Stimulated activated naive CD8-positive, alpha-beta T cell treated with anti-CD3 and anti-CD28 coated beads, Interleukin-15, Interleukin-2, amounts not matched to agents 100 U/mL and 50 U/mL, for 24 hours (primary cell): Measurements from ENCODE around the gene PTPRJ.
"Not testable (repeated sequence)": the region's sequence is repeated elsewhere in the genome, so short reads cannot be mapped to it uniquely, and the experiment has no call there.

Experiments used
- ATAC-seq: fragments of 150-1000 bp; cut with Tn5 transposase; one replicate; pipeline ENCODE4 v1.10.0; 2021
- DNase-seq: peaks from one replicate; pipeline ENCODE4 v3.0.0; 2021

The PTPRJ gene

DNA sequence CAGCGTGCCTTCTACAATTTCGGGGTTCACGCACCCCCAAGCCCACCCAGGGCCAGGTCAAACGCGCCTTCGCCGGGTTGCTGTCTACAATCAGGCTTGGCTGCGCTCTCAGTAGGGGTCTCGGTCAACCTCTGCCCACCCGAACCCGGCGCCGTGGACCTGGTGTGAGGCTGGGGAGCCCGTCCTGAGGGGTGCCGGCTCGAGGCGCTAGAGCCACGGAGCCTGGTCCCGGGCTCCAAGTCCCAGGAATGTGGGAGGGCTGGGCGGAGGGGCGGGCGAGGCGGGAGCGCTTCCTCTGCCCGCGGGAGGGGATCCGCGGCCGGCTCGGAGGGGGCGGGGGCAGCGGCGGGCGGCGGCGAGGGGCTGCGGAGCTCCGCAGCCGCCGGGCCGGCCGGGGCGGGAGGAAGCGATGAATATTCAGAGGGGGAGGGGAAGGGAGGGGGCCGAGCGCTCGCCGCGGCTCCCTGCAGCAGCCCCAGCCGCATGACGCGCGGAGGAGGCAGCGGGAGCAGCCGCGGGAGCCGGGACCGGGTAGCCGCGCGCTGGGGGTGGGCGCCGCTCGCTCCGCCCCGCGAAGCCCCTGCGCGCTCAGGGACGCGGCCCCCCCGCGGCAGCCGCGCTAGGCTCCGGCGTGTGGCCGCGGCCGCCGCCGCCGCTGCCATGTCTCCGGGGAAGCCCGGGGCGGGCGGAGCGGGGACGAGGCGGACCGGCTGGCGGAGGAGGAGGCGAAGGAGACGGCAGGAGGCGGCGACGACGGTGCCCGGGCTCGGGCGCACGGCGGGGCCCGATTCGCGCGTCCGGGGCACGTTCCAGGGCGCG lies at the start of gene PTPRJ:
Gene PTPRJ (plus strand): TSS at position 472 of the 819 bp plus-strand sequence. CDS start 354 bp downstream, outside the sequence.
- ATAC-seq (peak; percentile 65), DNase-seq (peak; percentile 65)

DNA sequence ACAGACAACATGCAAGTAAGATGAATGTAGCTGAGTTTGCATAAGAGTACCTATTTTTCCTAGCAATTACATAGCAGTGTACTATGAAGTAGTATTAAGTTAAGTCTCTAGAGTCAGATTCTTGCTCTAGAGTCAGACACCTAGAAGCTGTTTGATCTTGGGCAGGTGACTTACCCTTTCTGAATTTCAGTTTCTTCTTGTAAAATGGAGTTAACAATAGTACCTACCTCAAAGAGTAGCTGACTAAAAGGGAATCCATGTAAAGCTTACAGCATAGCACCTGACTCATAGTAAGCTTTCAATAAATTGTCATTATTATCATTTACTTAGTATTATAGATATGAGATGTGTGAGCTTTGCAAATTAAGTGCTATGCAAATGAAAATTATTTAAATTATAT lies 47.8 kb upstream of the PTPRJ start:
- peak; percentile 45 for ATAC-seq
- DNase-seq = no peak

GRCh38 chr11:47933797-47934196 lies 46.6 kb upstream of the PTPRJ start:
- DNase-seq, ATAC-seq: not testable (repeated sequence)

DNA sequence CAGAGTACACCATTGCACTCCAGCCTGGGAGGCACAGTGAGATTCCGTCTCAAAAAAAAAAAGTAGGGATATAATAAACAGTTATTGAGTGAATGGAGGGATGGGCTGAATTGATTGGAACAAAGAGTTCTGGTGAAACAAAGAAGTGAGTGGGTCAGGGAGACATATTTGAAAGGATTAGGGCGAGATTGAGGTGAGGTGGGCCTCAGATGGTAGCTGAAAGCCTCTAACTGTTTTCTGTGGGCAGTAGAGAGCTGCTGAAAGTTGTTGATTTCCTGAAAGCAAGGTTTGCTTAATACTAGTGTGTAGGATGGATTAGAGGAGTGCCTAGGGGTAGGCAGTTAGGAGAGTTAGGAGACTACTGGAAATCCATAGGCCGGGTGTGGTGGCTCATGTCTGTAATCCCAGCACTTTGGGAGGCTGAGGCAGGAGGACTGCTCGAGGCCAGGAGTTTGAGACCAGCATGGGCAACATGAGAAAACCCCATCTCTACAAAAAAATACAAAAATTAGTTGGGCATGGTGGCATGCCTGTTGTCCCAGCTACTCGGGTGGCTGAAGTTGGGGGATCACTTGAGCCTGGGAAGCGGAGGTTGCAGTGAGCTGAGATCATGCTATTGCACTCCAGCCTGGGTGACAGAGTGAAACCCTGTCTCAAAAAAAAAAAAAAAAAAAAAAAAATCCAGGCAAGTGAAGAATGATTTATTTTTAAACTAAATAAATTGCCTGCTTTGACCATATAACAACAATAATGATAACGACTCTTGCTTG lies 41.4 kb upstream of the PTPRJ start:
- DNase-seq (no peak), ATAC-seq (no peak)

DNA sequence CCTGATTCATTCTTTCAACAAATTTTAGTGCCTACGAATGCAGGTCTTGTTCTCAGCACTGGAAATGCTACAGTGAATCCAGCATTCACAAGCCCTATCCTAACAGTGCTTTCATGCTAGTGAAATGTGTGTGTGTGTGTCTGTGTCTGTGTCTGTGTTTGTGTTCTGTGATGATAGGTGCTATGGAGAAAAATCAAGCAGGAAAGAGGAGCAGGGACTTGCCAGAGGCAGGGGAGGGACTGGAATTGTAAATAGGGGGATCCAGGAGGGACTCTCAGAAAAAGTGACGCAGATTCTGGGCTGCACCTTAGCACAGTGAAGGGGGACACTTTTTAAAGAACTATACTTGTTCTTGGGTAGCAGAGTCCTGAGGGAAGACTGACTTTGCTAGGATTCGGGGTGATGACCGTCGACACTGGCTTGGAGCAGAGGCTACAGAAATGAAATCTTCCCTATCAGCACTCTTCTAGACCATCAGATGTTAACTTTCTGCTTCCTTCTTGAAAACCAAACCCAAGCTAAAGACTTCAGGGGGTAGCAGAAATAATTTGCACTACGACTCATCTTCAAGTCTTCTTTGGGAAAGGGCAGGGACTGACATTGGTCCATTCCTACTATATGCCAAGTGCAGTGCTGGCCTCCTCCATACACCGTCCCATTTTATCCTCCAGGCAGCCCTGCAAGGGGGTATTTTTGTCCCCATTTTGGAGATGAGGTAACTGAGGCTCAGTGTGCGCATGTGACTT lies 39.3 kb upstream of the PTPRJ start:
- no peak for ATAC-seq
- no peak for DNase-seq

- ATAC-seq = no peak
- DNase-seq = no peak
Observed at GRCh38 chr11:47941907-47942558, 38.3 kb upstream of the PTPRJ start.

DNA sequence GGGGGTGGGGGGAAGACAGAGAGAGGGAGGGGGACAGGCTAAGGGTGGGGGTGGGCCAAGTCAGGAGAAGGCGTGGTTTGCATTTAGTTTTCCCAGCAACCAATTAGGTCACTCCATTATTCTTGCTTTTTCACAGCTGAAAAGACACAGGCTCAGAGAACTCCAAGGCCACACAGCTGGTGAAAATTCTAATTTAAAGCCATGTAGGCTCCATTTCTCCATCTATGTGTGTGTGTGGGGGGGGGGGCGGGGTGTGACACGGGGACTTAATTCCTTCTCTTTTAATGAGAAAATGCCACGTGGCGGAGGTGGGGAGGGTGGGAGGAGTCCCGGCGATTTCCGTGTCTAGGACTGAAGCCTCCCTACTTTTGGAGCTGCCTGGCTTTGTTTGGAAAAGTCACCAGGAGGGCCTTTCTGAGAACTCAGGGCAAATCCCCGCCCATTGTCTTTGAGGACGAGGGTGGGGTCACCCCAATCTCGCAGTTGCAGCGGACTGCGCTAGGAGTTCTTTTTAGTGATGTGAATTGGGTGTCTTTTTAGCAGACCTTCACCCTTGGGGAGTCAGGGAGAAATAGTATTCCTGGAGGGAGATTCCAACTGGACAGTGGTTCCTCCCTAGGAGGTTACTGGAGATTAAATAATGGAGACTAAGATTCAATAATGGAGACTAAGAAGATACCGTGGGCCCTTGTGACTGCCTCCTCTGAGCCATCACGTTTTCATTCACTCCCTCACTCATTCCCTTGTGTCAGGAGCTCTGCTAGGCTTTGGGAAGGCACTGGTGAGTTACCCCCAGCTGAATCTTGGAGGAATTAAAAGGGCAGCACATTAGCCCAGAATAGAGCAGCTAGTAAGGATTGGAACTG lies 36.4 kb upstream of the PTPRJ start:
- no peak for DNase-seq
- ATAC-seq = no peak

GRCh38 chr11:47944632-47945031 lies 35.7 kb upstream of the PTPRJ start:
- no peak for DNase-seq
- ATAC-seq = no peak

GRCh38 chr11:47946682-47947559 lies 33.4 kb upstream of the PTPRJ start:
- DNase-seq (peak; percentile 59), ATAC-seq (peak; percentile 71)

GRCh38 chr11:47948137-47948536 lies 32.2 kb upstream of the PTPRJ start:
- ATAC-seq (no peak), DNase-seq (no peak)

DNA sequence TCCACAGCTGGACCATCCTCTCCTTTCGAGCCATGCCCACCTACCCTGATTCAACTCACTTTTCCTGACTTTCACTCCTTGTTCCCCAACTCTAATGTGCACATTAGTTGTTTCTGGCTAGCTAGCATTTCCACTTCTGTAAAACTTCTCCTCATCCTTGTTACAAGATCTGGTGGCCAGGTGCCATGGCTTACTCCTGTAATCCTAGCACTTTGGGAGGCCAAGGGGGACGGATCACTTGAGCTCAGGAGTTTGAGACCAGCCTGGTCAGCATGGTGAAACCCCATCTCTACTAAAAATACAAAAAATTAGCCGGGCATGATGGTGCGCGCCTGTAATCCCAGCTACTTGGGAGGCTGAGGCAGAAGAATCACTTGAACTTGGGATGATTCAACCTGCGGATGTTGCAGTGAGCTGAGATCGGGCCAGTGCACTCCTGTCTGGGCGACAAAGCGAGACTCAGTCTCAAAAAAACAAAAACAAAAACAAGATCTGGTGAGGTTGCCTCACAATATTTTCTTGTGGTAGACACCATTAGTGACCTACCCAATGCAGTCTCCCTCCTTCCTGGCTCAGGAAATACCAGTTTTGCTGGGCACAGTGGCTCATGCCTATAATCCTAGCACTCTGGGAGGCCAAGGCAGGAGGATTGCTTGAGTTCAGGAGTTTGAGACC lies 31.2 kb upstream of the PTPRJ start:
- not testable (repeated sequence) for DNase-seq, ATAC-seq

DNA sequence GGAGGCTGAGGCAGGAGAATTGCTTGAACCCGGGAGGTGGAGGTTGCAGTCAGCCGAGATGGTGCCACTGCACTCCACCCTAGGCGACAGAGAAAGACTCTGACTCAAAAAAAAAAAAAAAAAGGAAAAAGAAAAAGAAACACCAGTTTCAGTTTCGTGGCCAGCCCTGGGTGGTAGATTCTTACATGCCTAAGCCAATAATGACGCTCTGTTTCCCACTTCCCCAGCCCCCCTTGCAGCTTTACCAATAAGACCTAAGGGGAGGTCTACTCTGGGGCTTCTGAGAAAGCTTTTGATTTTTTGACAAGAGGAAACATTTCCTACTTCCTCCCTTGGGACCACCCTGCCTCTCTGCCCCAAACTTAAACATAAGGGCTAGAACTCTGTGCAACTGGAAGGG lies 30.0 kb upstream of the PTPRJ start:
- peak; percentile 65 for DNase-seq
- ATAC-seq = peak; percentile 88

DNA sequence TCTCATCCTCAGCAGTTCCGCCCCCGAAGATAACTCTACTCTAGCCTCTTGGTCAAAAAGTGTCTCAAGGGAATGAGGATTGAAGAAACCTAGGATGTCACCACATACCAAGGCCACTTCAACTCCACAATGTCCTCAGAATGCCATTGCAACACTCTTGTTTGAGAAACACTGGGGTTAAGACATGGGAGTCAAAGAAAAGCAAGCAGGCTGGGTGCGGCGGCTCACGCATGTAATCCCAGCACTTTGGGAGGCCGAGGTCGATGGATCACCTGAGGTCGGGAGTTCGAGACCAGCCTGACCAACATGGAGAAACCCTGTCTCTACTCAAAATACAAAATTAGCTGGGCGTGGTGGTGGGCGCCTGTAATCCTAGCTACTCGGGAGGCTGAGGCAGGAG lies 28.9 kb upstream of the PTPRJ start:
- DNase-seq, ATAC-seq: not testable (repeated sequence)

DNA sequence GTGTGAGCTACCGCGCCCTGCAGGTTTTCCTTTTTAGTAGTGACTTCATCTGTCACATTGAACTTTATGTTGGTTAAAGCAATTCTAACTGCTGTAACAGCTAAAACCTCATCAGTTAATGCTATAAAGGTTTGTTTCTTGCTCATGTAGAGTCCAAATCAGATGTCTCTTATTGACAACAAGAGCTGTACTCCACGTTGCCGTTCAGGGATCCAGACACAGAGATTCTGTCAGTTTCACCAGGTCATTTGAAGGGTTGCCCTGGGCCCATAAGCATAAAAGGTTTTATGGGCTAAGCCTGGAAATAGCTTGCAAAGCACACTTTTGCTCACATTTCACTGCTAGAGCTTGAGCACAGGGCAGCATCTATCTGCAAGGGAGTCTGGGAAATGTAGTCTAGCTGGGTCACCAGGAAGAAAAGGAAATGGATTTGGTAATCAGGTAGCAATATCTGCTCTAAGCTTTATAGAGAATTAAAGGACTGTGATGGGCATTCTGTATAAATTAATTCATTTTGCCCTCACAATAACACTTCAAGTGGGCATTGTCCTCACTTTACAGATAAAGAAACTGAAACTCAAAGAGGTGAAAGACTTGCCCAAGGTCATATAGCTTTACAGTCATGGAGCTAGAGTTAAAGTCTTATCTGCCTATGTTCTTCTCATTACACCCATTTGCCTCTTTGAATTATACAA lies 25.2 kb upstream of the PTPRJ start:
- DNase-seq = no peak
- ATAC-seq = no peak

DNA sequence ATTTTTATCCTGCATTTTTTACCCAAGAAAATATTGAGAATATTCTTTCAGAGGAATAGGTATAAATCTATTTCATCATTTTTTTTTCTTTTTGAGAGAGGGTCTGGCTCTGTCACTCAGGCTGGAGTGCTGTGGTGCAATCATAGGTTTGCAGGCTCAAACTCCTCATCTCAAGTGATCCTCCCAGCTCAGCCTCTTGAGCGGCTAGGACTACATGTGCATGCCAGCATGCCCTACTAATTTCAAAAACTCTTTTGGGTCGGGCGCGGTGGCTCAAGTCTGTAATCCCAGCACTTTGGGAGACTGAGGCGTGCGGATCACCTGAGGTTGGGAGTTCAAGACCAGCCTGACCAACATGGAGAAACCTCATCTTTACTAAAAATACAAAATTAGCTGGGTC lies 20.3 kb upstream of the PTPRJ start:
- no peak for ATAC-seq

GRCh38 chr11:47961383-47961782 lies 19.0 kb upstream of the PTPRJ start:
- no peak for ATAC-seq
- no peak for DNase-seq

More for the DNA sequence above, 20.3 kb upstream of the PTPRJ start:
- no peak for DNase-seq

DNA sequence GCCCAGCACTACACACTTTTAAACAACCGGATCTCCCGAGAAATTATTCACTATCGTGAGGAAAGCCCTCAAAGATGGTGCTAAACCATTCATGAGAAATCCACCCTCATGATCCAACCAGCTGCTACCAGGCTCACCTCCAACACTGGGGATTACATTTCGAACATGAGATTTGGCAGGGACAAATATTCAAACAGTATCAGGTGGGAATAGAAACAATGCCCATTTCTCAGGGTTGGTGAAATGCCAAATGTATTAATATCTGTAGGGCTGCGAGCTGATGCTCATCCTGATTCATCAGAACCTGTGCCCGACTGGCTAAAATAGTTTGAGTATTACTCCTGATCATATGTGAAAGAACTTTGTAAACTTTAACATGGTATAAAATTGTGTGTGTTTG lies 15.8 kb upstream of the PTPRJ start:
- no peak for DNase-seq
- ATAC-seq = no peak

DNA sequence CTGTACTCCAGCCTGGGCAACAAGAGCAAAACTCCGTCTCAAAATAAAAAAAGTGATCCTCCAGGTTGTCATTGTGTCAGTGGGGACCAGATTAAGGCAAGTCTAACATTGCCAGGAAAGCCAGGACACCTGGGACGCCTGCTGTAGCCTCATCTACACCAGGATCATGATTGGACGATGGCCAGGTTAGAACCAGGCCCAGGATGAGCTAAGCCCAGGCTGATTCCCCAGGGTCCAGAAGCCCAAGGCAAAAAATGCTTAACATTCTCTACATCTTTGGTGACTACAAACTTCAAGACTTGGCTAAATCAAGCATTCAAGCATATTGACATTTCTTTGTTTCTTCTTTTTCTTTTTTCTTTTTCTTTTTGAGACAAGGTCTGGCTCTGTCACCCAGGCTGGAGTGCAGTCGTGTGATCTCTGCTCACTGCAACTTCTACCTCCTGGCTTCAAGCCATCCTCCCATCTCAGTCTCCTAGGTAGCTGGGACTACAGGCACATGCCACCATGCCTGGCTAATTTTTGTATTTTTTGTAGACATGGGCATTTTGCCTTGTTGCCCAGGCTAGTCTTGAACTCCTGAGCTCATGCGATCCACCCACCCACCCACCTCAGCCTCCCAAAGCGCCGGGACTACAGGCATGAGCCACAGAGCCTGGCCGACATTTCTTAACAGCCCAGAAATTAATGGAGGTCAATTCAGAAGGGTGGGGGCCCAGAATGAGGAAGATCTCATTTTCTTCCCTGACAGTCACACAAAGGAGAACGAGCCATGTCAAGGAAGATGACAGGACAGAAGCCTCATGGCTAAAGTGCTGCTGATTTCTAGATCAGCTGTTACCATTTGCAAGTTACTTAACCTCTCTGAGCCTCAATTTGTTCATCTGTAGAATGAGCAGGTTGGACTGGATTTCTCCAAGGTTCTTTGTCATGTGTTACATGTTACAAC lies 12.5 kb upstream of the PTPRJ start:
- no peak for DNase-seq
- no peak for ATAC-seq
